Urothelium cell line (cell line): ENCODE results near the gene MCM9.
A peak's percentile ranks its signal among the peaks of the same experiment; 100 is the strongest.
"Not testable (repeated sequence)": the region's sequence is repeated elsewhere in the genome, so short reads cannot be mapped to it uniquely, and the experiment has no call there.

Source experiments
- DNase-seq: peaks from one replicate; pipeline ENCODE4 v3.0.0; 2011; ENCODE audit warnings: low spot score, mixed read lengths
- FAIRE-seq: peaks from 2 replicates; lab custom pipeline; 2011; peaks lifted over from hg19 to GRCh38; lab: Jason Lieb, UNC

MCM9 gene

GRCh38 chr6:118869350-118869749, 65.6 kb downstream of the MCM9 start:
- FAIRE-seq = no peak
- peak; percentile 35 for DNase-seq

GRCh38 chr6:118868901-118869300, 66.1 kb downstream of the MCM9 start:
- not testable (repeated sequence) for DNase-seq, FAIRE-seq

GRCh38 chr6:118867181-118867580, 67.8 kb downstream of the MCM9 start:
- DNase-seq = no peak
- FAIRE-seq = peak; percentile 30

GRCh38 chr6:118865100-118865391, 69.9 kb downstream of the MCM9 start:
- no peak for FAIRE-seq
- no peak for DNase-seq

- DNase-seq = no peak
- no peak for FAIRE-seq
Observed at GRCh38 chr6:118864341-118865099, 70.4 kb downstream of the MCM9 start.

- no peak for FAIRE-seq
Observed at GRCh38 chr6:118862443-118862842, 72.5 kb downstream of the MCM9 start.

GRCh38 chr6:118860880-118861279, 74.1 kb downstream of the MCM9 start:
- no peak for FAIRE-seq

More at GRCh38 chr6:118862443-118862842, 72.5 kb downstream of the MCM9 start:
- DNase-seq = no peak

GRCh38 chr6:118860363-118860762, 74.6 kb downstream of the MCM9 start:
- FAIRE-seq = no peak
- no peak for DNase-seq

More at GRCh38 chr6:118860880-118861279, 74.1 kb downstream of the MCM9 start:
- DNase-seq = no peak

- no peak for FAIRE-seq
- DNase-seq = no peak
Observed at GRCh38 chr6:118859517-118860064, 75.4 kb downstream of the MCM9 start.

GRCh38 chr6:118856301-118856700, 78.7 kb downstream of the MCM9 start:
- no peak for DNase-seq

GRCh38 chr6:118853408-118853807, 81.6 kb downstream of the MCM9 start:
- DNase-seq = no peak
- FAIRE-seq = no peak

More at GRCh38 chr6:118856301-118856700, 78.7 kb downstream of the MCM9 start:
- no peak for FAIRE-seq

- no peak for DNase-seq
- no peak for FAIRE-seq
Observed at GRCh38 chr6:118844915-118845314, 90.0 kb downstream of the MCM9 start.

GRCh38 chr6:118843685-118844390, 91.1 kb downstream of the MCM9 start:
- no peak for FAIRE-seq
- DNase-seq = no peak

- FAIRE-seq = no peak
Observed at GRCh38 chr6:118830691-118831090, 104.3 kb downstream of the MCM9 start.

GRCh38 chr6:118829817-118830478, 105.0 kb downstream of the MCM9 start:
- no peak for DNase-seq
- FAIRE-seq = no peak

More at GRCh38 chr6:118830691-118831090, 104.3 kb downstream of the MCM9 start:
- DNase-seq = no peak

- FAIRE-seq (no peak), DNase-seq (no peak)
Observed at GRCh38 chr6:118826096-118826495, 108.9 kb downstream of the MCM9 start.

- FAIRE-seq = no peak
- no peak for DNase-seq
Observed at GRCh38 chr6:118825661-118826060, 109.3 kb downstream of the MCM9 start.

- DNase-seq (no peak), FAIRE-seq (no peak)
Observed at GRCh38 chr6:118815495-118815894, 119.5 kb downstream of the MCM9 start.

- no peak for FAIRE-seq
- no peak for DNase-seq
Observed at GRCh38 chr6:118813775-118814174, 121.2 kb downstream of the MCM9 start.

- FAIRE-seq (no peak), DNase-seq (no peak)
Observed at GRCh38 chr6:118812970-118813369, 122.0 kb downstream of the MCM9 start.

GRCh38 chr6:118810420-118811027, 124.4 kb downstream of the MCM9 start:
- FAIRE-seq = no peak
- DNase-seq = no peak
